CD4-positive, alpha-beta T cell treated with Interferon gamma for 1 hour (primary cell): ENCODE data around the gene ABAT.

Experiments used
- DNase-seq: peaks from one replicate; pipeline ENCODE4 v3.0.0-alpha.2; 2020

ABAT gene

DNA sequence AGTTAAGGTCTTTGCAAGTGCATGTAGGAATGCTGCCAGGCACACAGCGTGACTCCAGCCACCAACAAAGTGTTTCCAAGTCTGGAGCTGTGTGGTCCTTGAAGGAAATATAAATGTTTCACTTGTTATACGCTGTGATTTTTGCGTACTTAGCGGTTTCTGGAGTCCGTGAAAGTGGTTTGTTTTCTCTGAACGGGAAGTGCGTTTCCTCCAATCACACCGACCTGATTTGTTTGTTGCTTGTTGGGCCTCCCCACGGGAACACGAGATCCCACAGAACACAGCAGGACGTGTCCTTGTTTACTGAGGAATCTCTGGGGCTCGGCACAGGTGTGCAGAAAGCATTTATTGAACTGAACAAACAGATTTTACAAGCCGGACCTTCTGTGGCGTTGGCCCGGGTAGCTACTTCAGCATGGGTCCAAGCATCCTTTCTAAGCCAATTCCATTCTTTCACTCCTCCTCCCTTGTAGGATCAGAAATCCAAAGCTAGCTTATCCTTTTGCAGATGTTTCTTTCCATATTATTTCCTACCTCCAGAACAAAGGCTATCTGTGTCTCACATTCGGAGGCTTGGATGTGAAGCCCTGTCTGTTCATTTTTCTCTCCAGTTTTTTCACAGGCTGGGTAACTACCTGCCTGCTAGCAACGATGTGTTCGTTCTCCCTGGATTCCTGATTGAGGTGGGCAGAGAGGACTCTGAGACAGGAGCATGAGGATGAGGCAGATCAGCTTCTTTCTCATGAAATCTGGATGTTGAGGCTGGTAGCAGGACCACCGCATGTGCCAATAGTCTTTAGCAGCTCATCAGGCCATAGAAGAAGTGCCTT is 44.6 kb downstream of the ABAT start:
- DNase-seq: no peak

DNA sequence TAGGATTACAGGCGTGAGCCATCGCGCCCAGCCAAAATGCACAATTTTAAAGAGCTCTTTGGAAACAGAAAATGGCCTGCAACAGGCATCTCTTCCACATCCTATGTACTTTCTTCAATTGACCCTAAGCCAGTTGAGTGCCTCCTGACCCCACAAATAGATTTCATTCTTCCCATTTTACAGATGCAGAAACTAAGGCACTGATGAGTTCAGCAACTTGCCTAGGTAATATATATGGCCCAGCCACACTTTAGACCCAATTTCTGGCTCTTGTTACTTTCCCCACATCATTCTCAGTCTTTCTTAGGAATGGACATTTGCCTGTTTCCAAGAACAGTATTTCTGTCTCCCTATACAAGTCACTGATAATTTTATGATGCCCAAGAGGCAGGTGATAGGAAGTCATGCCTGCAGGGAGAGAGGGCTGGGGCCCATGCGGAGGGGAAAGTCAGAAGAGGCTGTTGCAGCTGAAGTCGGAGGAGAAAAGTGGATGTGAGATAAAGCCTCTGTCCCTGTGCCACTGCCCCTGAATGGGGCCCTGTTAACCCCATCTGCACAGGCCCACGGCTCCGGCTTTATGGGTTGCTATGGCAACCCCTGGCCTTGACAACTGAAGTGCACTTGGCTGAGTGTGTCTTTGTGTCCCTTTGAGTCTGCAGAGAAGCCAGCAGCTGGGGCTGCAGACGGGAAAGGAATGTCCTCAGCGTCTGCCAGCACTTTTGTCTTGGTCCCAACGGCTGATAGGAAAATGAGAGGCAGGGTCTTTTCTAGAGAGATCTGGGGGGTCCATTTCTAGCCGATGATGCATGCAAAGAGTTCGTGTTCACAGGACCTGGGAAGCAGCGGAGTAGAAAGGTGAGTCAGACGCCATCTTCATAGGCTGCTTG is 45.9 kb downstream of the ABAT start:
- DNase-seq: no peak

DNA sequence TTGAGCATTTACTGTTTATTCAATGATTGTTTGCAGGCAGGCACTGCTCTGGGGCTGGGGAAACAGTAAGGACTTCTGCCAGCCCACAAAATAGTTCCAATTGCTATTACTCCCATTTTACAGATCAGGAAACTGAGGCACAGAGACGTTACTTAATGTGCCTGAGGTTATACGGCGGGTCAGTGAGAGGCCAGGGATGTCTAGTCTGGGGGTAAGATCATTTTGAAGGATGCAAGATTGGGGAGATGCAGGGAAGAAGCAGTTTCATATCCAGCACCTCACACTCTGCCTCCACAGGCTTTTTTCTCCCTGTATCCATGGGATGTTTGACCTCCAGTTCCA is 46.5 kb downstream of the ABAT start:
- DNase-seq: no peak

- no peak for DNase-seq
Observed at GRCh38 chr16:8721336-8722024, 47.1 kb downstream of the ABAT start.

GRCh38 chr16:8722025-8722348 is 47.6 kb downstream of the ABAT start:
- DNase-seq: no peak

GRCh38 chr16:8725513-8726178 is 51.2 kb downstream of the ABAT start:
- no peak for DNase-seq

DNA sequence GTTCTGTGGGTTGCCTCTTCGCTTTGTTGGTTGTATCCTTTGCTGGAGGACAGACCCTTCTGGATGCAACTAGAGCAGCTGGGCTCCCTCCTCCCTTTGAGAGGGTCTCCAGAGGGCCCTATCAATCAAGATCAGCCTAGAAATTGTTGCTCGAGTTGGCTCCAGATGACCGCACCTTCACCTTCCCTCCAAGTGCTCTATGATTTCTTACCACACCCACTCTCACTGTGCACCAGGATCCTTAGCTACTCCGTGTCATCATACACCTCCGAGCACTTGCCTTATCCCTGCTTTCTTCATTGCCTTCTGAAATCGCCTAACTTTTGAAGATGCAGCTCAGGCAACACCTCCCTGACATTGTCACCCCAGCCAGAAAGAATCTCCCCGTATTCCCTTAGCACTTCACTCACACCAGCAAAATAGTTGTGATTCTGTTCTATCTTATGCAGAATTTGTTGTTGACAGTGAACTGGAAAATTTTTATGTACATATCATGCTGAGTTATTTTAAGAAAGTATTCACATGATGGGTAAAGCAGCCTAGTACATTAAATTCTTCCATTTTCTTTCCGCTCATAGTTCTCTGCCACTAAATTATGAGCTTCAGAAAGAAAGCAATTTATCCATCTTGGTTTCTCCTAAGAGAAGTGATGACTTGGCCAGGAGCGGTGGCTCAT is 52.9 kb downstream of the ABAT start:
- DNase-seq: no peak

DNA sequence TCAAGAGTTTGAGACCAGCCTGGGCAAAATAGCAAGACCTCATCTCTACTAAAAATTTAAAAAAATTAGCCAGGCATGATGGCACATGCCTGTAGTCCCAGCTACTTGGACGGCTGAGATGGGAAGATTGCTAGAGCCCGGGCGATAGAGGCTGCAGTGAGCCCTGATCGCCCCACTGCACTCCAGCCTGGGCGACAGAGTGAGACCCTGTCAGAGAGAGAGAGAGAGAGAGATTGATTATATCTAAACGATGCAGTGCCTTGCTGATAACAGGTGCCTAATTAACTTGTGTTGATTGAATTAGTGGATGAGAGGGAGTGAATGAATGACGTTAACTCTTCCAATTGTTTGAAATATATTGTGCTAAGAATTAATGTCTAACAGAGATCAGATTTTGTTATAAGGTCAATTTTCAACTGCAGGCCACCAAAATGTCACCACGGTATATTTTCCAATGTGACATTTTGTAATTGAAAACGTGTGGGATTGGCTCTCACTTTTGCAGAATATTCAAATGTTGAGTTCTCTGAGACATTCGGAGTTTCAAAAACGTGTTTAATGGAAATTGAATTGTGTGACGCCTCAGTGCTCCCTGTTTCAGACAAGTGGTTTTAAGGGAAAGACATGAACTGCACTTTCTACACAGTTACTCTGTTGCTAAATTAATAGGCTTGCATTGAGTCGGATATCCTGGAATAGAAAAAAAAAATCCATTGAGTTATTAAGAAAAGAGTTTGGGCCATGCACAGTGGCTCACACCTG is 53.6 kb downstream of the ABAT start:
- DNase-seq: no peak

GRCh38 chr16:8729779-8730334 is 55.4 kb downstream of the ABAT start:
- DNase-seq: peak; percentile 55

DNA sequence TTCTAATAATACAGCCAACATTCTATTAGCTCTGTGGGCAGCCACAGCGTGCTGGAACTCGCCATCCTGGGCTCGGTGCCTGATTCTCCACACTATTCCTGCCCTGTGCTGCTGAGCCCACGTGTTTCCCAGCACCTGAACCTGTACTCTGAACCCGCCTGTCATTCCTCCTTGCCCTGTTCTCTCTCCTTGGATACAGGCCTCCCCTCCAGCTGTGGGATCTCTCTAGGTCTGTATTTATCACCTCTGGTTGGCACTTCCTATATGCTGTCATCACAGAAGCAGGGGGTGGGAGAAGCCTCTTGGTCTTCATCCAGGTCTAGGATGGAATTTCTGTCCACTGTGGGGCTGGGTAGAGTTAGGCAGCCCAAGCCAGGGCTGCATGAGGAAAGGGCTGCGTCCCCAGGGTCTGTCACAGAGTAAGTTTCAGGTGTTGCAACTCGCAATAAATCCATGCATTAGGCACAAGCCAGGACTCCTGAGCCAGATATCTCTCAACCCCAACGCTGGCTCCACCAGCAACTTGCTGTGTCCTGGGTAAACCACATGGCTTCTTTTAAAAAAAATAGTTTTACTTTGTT is 56.0 kb downstream of the ABAT start:
- DNase-seq: no peak

DNA sequence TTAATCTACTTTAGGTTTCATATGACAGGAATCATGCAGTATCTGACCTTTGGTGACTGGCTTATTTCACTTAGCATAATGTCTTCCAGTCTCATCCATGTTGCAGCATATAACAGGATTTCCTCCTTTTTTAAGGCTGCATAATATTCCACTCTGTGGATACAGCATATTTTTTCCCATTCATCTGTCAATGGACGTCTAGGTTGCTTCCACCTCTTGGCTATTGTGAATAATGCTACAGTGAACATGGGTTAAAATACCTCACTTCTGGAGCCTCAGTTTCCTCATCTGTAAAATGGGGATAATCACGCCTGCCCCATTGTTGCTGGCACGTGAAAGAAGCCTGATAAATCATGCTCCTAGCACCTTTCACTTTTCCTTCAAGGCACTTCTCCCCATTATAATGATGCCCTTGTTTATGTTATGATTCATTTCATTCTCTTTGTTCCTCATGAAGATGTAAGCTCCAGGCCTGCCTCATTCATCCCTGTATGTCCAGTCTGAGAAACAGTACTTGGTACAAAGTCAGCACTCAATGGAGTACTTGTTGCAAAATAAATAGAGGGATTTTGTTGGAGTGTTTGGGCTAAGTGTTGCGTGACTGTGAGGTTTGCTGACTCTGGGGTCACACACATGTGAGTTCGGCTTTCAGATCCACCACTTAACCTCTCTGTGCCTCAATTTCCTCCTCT is 59.6 kb downstream of the ABAT start:
- no peak for DNase-seq

DNA sequence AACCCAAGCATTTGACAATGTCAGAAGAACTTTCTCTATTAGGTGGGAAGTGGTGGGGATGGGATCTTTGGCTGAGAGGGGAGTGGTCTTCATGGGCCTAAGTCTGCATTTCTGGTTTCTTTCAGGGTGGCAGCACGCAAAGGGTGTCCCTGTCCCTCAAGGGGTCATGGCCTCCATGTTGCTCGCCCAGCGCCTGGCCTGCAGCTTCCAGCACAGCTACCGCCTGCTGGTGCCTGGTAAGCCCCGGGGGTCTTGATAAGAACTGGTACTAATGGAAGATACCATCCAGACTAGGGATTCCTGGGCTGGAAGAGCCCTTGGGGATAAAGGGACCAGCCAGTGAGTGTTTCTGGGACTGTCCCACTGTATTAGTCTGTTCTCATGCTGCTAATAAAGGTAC is 61.2 kb downstream of the ABAT start:
- no peak for DNase-seq

DNA sequence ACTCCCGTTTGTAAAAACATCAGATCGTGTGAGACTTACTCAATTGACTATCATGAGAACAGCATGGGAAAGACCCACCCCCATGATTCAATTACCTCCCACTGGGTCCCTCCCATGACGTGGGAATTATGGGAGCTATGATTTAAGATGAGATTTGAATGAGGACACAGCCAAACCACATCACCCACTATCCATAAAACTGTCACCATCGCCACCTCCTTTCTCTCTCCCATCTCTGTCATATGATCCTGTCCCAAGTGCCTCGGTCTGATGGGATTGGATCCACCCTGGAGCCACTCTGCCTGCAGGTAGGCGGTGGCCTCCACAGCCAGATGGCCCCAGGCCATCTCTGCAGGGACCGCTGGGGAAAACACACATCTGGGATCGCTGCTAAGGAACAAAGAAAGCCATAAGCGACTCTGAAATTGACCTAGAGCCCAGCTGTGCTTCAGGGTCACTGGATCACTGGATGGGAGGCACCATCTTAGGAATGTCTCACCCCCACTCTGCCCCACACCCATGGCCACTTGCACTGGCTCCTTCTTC is 61.8 kb downstream of the ABAT start:
- no peak for DNase-seq

GRCh38 chr16:8739151-8739550 is 64.7 kb downstream of the ABAT start:
- no peak for DNase-seq

GRCh38 chr16:8739989-8740704 is 65.7 kb downstream of the ABAT start:
- DNase-seq: no peak

- DNase-seq: no peak
Observed at GRCh38 chr16:8740775-8741355, 66.4 kb downstream of the ABAT start.

- no peak for DNase-seq
Observed at GRCh38 chr16:8741636-8742035, 67.2 kb downstream of the ABAT start.

DNA sequence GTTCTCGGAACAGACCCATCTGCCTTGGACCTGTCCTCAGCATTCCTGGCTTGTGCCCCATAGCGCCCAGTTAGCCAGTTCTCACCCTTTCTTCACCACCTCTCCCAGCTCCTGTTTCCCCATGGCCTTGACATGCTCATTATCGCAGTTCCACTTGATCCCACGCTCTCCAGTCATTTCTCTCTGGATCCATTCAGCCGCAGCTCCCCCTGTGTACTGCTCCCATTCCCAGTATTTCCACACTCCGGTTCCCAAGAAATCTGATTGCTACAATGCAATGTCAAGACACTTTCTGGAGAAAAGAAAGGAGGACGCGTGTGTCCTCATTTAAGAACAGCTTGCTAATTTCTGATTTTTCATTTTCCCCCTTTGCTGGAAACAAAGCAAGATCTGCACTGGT is 67.7 kb downstream of the ABAT start:
- no peak for DNase-seq

- peak; percentile 4 for DNase-seq
Observed at GRCh38 chr16:8748944-8749343, 74.5 kb downstream of the ABAT start.
